ENCODE measurements around the gene HMGCS2. TPM values are rescaled to one million over a fixed set of nuclear protein-coding genes. Genes with fewer than 3 reads are reported as not detected.

The HMGCS2 gene
- total RNA-seq: 0.46 and 1.1 TPM in 2 replicates

DNA sequence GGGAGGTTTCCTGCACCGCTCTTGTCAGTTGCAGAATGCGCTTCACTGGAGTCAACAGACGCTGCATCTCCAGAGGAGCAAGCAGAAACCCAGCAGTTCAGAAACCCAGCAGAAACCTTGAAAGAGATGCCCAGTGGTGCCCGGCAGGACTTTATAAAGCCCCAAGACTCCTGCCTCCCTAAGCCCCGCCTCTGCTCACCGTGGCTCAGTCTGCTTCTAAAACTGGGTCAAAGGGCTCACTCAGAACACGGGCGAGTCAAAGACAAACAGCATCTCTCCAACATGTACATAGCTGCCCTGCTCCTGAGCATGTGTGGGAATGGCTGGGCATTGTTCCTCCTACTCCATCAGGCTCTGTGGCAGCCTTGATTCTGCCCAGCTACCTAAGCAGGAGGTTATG lies at the start of gene HMGCS2:
Gene HMGCS2 (minus strand): TSS at position 128 of the 400 bp plus-strand sequence. CDS start 61 bp downstream, at position 67.

DNA sequence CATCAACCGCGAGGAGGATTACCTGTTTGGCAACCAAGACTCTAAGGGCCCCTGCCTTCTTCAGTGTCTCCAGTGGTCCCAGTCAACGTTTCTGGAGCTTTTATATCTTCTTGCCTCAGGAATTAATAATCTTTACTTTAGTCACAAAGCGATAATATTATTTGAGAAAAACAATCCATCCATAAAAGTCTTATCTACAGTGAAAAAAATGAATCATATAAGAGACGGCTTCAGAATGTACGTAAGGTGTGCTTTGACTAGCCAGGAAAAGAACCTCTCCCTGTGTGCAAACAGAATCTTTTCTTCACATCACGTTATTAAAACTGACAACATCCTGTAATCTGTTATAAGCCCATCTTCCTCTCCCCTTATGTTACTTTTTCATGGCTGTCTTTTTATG lies 42.7 kb upstream of the HMGCS2 start, which contains the start of gene REG4:
Gene REG4 (minus strand): TSS at position 74 of the 400 bp plus-strand sequence. CDS start 2,691 bp downstream, outside the sequence.

DNA sequence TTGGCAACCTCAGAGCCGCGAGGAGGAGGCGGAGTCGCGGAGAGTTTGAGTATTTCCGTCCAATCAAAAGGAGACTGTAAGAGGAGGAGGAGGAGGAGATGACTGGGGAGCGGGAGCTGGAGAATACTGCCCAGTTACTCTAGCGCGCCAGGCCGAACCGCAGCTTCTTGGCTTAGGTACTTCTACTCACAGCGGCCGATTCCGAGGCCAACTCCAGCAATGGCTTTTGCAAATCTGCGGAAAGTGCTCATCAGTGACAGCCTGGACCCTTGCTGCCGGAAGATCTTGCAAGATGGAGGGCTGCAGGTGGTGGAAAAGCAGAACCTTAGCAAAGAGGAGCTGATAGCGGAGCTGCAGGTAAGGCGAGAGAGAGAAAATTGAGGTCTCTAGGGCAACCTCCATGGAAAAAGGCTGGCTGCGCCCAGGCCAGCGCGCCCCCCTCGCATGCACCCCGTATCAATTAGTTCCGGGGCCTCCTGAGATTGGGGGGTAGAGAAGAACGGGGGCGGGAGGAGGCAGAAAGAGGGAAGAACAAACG lies 56.8 kb downstream of the HMGCS2 start, which contains the start of gene PHGDH:
Gene PHGDH (plus strand): TSS at position 131 of the 538 bp plus-strand sequence. CDS start 89 bp downstream, at position 220.

Other genes with a start within 250 kb of the HMGCS2 start
- gene ZNF697, start 120.6 kb downstream of the HMGCS2 start, total RNA-seq: 5.2 TPM in 2 replicates
- 86.3 and 91.5 TPM in 2 replicates for gene PHGDH, start 57.0 kb downstream of the HMGCS2 start, total RNA-seq
- not detected in 2 replicates for gene REG4, start 42.6 kb upstream of the HMGCS2 start, total RNA-seq
- 0.23 TPM in 1 of 2 replicates, not detected in the other for gene ADAM30, start 127.6 kb upstream of the HMGCS2 start, total RNA-seq

All from airway epithelial cell (primary cell).